Prostate gland (tissue), 2 donors: ENCODE data around the gene UGT1A6.

Experiments used
- POLR2AphosphoS5 ChIP-seq: sonication (generic); formaldehyde crosslinking; IDR thresholded peaks from one replicate; pipeline ENCODE4 v1.6.1; 2017; ENCODE audit warnings: antibody characterized with exemption
- TF ChIP-seq, protein P1 (sequence below), 4 experiments: fragments of 200-600 bp in 2 of 4; fragments of 450-650 bp in 2 of 4; sonication (generic) in 2 of 4; IDR thresholded peaks; 1 replicate in 3 of 4; 2 replicates in 1 of 4; pipeline ENCODE4 v1.5.1; 2016 to 2019; ENCODE audit warnings: antibody characterized with exemption in 4 of 4, mild to moderate bottlenecking in 2 of 4, moderate library complexity in 2 of 4

GRCh38 chr2:233778030-233778429 is 85.3 kb downstream of the UGT1A6 start, which contains the start of gene MROH2A:
- TF ChIP-seq, protein P1, sequence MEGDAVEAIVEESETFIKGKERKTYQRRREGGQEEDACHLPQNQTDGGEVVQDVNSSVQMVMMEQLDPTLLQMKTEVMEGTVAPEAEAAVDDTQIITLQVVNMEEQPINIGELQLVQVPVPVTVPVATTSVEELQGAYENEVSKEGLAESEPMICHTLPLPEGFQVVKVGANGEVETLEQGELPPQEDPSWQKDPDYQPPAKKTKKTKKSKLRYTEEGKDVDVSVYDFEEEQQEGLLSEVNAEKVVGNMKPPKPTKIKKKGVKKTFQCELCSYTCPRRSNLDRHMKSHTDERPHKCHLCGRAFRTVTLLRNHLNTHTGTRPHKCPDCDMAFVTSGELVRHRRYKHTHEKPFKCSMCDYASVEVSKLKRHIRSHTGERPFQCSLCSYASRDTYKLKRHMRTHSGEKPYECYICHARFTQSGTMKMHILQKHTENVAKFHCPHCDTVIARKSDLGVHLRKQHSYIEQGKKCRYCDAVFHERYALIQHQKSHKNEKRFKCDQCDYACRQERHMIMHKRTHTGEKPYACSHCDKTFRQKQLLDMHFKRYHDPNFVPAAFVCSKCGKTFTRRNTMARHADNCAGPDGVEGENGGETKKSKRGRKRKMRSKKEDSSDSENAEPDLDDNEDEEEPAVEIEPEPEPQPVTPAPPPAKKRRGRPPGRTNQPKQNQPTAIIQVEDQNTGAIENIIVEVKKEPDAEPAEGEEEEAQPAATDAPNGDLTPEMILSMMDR (IDR thresholded peaks at IDR 0.05), result no peak
- TF ChIP-seq POLR2AphosphoS5, result no peak
